Sigmoid colon (tissue), 7 donors: Measurements from ENCODE around the gene KCNK6. TPM values are rescaled to one million over a fixed set of nuclear protein-coding genes. Genes with fewer than 3 reads are reported as not detected.

Experiments used
- DNase-seq: peaks from one replicate; pipeline ENCODE4 v3.0.0-alpha.2; 2019
- H3K27ac ChIP-seq, 4 donors: fragments of 200-600 bp; sonication (generic); one replicate each; pipeline ENCODE4 v1.5.1; 2016 to 2019; ENCODE audit warnings: mild to moderate bottlenecking in 1 of 4
- H3K27me3 ChIP-seq, 3 donors: fragments of 200-600 bp; sonication (generic); one replicate each; pipeline ENCODE4 v1.5.1; 2019; ENCODE audit warnings: mild to moderate bottlenecking in 1 of 3
- H3K36me3 ChIP-seq, 4 donors: fragments of 200-600 bp; sonication (generic); one replicate each; pipeline ENCODE4 v1.5.1; 2016 to 2019
- H3K4me1 ChIP-seq, 4 donors: fragments of 200-600 bp; sonication (generic); one replicate each; pipeline ENCODE4 v1.5.1; 2017 to 2019
- H3K4me3 ChIP-seq, 4 donors: fragments of 200-600 bp; sonication (generic); one replicate each; pipeline ENCODE4 v1.5.1; 2017 to 2019; ENCODE audit warnings: mild to moderate bottlenecking in 2 of 4, moderate library complexity in 1 of 4
- H3K9me3 ChIP-seq, 4 donors: fragments of 200-600 bp in 3 of 4; sonication (generic) in 3 of 4; one replicate each; pipeline versions ENCODE4 v1.5.1 to v1.6.1; 2013 to 2019
- EP300 ChIP-seq, 4 donors: sonication (generic); formaldehyde crosslinking; IDR thresholded peaks; one replicate each; pipeline ENCODE4 v1.6.1; 2017; ENCODE audit warnings: antibody characterized with exemption in 4 of 4
- POLR2A ChIP-seq, 2 donors: fragments of 450-650 bp; IDR thresholded peaks; one replicate each; pipeline ENCODE4 v1.6.1; 2016; ENCODE audit warnings: antibody characterized with exemption in 2 of 2, mild to moderate bottlenecking in 2 of 2, moderate library complexity in 2 of 2
- POLR2AphosphoS5 ChIP-seq, 4 donors: sonication (generic); formaldehyde crosslinking; IDR thresholded peaks; one replicate each; pipeline ENCODE4 v1.6.1; 2017; ENCODE audit warnings: antibody characterized with exemption in 4 of 4
- WGBS, 2 donors: extraction: QIAGEN DNeasy Blood & Tissue Kit; methylation state at CpG; one replicate each; pipeline ENCODE4 v1.1.7; 2013; 5-methylcytosine and 5-hydroxymethylcytosine counted together
- intact Hi-C: fragments of 100-400 bp; cut with DNase I; formaldehyde crosslinking; loops from one replicate; pipeline ENCODE4 v1.15.1; 2023
- polyA plus RNA-seq, 3 donors: library from polyadenylated mRNA; stranded (reverse); fragments of 200-250 nt; gene quantifications; one replicate each; pipeline ENCODE4 v1.2.3, GENCODE V29; 2013
- total RNA-seq, 4 donors: library from RNA; depleted of rRNA; stranded (reverse); fragments of >200 nt; gene quantifications; one replicate each; pipeline ENCODE4 v1.1.0, GENCODE V29; 2016
- TF ChIP-seq, protein P1 (sequence below), 4 experiments: fragments of 450-650 bp in 3 of 4; fragments of 200-600 bp in 1 of 4; IDR thresholded peaks; one replicate each; pipeline ENCODE4 v1.5.1; 2016 to 2019; ENCODE audit warnings: antibody characterized with exemption in 4 of 4, mild to moderate bottlenecking in 3 of 4, moderate library complexity in 2 of 4
- donor health status: healthy with polysubstance abuse.
- donor health status: Bipolar disorder and iron deficiency.
- donor health status: healthy.

KCNK6 gene
- total and polyA plus RNA-seq, 7 donors, result 5.4 to 24.6 (median 12.1) TPM

DNA sequence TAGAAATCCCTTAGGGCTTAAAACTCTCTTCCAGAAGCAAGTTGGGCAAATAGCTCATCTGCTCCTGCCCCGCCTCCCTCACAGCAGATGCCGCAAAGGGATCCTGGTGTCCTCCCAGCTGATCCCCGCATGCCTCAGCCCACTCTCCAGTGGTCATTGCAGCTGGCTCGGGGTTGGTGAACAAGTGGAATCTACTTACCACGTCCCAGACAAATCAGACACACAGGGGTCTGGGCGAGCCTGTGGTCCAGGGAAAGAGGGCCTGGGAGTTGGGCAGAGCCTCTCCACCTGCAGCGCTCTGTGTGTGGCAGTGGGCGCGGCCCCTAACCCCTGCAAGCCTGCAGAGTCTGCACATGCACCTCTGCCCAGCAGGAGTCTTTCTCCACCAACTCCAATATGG lies 26.4 kb upstream of the KCNK6 start:
- no peaks in the 10 kb centered on the region for H3K36me3 ChIP-seq
- intact Hi-C loops, result no loop called here
- H3K9me3 ChIP-seq, result no peaks in the 10 kb centered on the region
- 92 to 93% methylated on average over 9 of the region's 9 CpGs for WGBS, 2 donors
- no peak for DNase-seq
- no peak for TF ChIP-seq EP300 (IDR thresholded peaks at IDR 0.05)
- TF ChIP-seq, protein P1, sequence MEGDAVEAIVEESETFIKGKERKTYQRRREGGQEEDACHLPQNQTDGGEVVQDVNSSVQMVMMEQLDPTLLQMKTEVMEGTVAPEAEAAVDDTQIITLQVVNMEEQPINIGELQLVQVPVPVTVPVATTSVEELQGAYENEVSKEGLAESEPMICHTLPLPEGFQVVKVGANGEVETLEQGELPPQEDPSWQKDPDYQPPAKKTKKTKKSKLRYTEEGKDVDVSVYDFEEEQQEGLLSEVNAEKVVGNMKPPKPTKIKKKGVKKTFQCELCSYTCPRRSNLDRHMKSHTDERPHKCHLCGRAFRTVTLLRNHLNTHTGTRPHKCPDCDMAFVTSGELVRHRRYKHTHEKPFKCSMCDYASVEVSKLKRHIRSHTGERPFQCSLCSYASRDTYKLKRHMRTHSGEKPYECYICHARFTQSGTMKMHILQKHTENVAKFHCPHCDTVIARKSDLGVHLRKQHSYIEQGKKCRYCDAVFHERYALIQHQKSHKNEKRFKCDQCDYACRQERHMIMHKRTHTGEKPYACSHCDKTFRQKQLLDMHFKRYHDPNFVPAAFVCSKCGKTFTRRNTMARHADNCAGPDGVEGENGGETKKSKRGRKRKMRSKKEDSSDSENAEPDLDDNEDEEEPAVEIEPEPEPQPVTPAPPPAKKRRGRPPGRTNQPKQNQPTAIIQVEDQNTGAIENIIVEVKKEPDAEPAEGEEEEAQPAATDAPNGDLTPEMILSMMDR (IDR thresholded peaks at IDR 0.05), result no peak
- no peak for TF ChIP-seq POLR2A (IDR thresholded peaks at IDR 0.05)
- TF ChIP-seq POLR2AphosphoS5 (IDR thresholded peaks at IDR 0.05), result no peak
- peaks cover 0 to 39% (median 26%) of the 10 kb centered on the region in 4 donors for H3K4me1 ChIP-seq
- H3K4me3 ChIP-seq, result no peak overlapping the region
- no peaks in the 10 kb centered on the region for H3K27me3 ChIP-seq
- no peak overlapping the region for H3K27ac ChIP-seq

DNA sequence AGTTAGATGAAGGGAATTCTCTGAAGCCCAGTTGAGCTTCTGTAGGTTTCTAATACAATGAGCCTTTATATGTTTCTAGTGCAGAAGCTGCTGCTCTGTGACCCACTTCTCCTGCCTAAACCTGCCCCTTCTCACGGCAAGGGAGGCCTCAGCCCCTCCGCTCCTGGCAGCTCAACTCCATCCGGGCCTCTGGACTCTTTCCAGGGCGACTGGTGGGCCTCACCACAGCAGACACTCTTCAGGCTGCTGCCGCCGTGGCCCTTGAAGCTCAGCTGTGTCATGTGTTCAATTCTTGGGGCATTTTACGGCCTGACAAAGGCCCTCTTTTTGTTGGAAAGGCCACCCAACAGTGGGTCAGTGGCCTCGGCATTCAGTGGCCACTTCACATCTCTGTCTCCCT lies 25.6 kb upstream of the KCNK6 start:
- TF ChIP-seq POLR2AphosphoS5 (IDR thresholded peaks at IDR 0.05), result no peak
- TF ChIP-seq POLR2A (IDR thresholded peaks at IDR 0.05), result no peak
- TF ChIP-seq EP300 (IDR thresholded peaks at IDR 0.05), result no peak
- TF ChIP-seq, protein P1 (IDR thresholded peaks at IDR 0.05), result no peak
- WGBS, 2 donors, result 83 to 87% methylated on average over 8 of the region's 8 CpGs
- Histone ChIP-seq H3K27me3 (no peaks in the 10 kb centered on the region), H3K4me1 (peaks cover 0 to 39% (median 26%) of the 10 kb centered on the region in 4 donors), H3K36me3 (no peaks in the 10 kb centered on the region), H3K4me3 (no peak overlapping the region), H3K9me3 (no peaks in the 10 kb centered on the region), H3K27ac (no peak overlapping the region)
- DNase-seq, result no peak
- intact Hi-C loops, result no loop called here

DNA sequence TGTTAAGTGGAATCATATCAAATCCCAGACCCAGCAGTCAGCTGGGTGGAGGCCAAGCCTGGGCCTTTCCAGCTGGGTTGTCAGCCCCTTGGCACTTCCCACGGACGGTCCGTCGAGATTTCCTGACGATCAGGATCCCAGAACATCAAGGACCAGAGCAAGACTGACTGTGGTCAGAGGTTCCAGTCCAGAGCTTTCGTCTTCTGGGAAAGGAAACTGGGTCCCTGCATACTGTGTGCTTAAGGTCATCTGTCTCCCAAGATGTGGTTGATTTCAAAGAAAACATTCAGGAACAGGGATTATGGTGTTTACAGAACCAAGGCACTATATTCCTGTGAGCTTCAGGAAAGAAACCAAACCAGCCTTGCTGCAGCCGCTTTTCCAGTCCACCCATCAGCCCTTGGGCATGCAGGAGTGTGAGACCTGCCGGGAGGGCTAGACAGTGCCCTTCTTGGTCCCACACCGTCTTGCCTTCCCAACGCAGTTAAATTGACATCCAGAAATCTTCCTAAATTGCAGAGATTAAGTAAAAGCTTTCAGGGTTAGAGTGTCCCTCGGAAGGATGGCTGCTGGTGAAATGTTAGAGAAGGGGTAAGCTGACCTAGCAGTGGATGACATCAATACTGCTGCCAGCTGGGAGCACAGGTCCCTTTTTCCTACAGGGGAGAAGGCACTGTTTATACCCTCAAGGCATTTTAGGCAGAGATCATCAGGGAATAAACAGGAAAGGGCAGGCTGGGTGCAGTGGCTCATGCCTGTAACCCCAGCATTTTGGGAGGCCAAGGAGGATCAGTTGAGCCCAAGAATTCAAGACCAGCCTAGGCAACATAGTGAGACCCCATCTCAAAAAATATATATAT lies 20.6 kb upstream of the KCNK6 start:
- TF ChIP-seq POLR2AphosphoS5 (IDR thresholded peaks at IDR 0.05) (no peak), EP300 (IDR thresholded peaks at IDR 0.05) (no peak), POLR2A (IDR thresholded peaks at IDR 0.05) (no peak)
- TF ChIP-seq, protein P1 (IDR thresholded peaks at IDR 0.05), result no peak
- intact Hi-C loops, result no loop called here
- no peak for DNase-seq
- Histone ChIP-seq H3K4me3 (no peak overlapping the region), H3K36me3 (no peaks in the 10 kb centered on the region), H3K27me3 (no peaks in the 10 kb centered on the region), H3K4me1 (peaks cover 0 to 18% (median 11%) of the 10 kb centered on the region in 4 donors), H3K9me3 (no peaks in the 10 kb centered on the region), H3K27ac (peak overlapping the region in 3 of 4 donors; percentile 35 to 50 (median 42))
- WGBS, 2 donors, result 75 to 81% methylated on average over 11 of the region's 11 CpGs

DNA sequence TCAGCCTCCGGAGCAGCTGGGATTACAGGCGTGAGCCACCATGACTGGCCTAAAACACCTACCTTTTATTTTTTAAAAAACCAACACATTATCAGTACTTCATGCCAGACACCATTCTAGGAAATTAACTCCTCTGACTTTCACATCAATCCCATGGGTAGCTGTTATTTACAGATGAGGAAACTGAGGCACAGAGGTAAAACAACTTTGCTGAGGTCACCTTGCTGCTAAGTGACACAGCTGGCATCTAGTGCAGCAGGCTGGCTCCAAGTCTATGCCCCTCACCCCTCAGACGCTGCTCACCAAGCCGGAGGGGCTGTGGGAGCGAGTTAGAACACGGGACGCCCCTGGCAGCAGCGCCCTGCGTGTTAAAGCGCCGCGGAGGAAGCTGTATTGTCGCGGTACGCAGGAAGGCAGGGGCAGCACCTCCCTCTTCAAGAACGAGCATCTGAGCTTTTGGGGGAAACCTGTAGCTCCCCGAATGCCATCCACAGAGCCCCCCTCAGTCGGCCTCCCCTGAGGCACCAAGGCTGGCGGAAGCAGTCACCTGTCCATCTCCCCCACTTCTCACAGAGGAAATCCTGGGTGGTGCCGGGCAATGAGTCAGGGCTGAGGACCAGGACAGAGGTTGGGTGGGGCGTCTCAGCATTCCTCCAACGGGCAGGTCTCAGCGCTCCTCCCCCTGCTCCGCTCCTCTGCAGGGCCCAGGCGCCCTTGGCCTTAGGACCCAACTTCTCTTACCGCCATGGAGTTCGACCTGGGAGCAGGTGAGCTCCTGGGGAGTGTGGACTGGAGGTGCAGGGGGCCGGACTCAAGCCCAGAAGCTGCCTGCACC lies 15.9 kb upstream of the KCNK6 start, which contains the start of gene C19orf33:
C19orf33 (plus strand) TSS at position 735 of the 835 bp plus-strand sequence; CDS start at position 746, 11 bp downstream.
- peak in 1 of 4 donors; percentile 13 for TF ChIP-seq POLR2AphosphoS5 (IDR thresholded peaks at IDR 0.05)
- TF ChIP-seq, protein P1 (IDR thresholded peaks at IDR 0.05), result no peak
- TF ChIP-seq POLR2A (IDR thresholded peaks at IDR 0.05), result no peak
- Histone ChIP-seq H3K27me3 (no peaks in the 10 kb centered on the region), H3K36me3 (peaks cover 0 to 38% (median 20%) of the 10 kb centered on the region in 4 donors), H3K4me3 (no peak within 1 kb of the TSS), H3K27ac (peak within 1 kb of the TSS in 2 of 4 donors; percentile 56 to 67), H3K9me3 (no peaks in the 10 kb centered on the region), H3K4me1 (peaks cover 0 to 15% (median 9%) of the 10 kb centered on the region in 4 donors)
- DNase-seq, result no peak
- intact Hi-C loops, result no loop called here
- WGBS, 2 donors, result 16 to 38% methylated on average over 28 of the region's 28 CpGs
